SIG-M5 (cell line): ENCODE measurements around the gene IDUA.

Source experiments
- DNase-seq: peaks from one replicate; lab custom pipeline; 2025; lab: John Stamatoyannopoulos, UW

Gene IDUA

GRCh38 chr4:1015746-1016145 lies 28.9 kb downstream of the IDUA start:
- DNase-seq = no peak

- no peak for DNase-seq
These were observed 30.4 kb downstream of the IDUA start for GRCh38 chr4:1017211-1017610.

GRCh38 chr4:1017706-1018105 lies 30.9 kb downstream of the IDUA start:
- DNase-seq = no peak

- DNase-seq = no peak
These were observed 31.5 kb downstream of the IDUA start for GRCh38 chr4:1018147-1019020.

- no peak for DNase-seq
These were observed 32.5 kb downstream of the IDUA start for GRCh38 chr4:1019320-1019719.

GRCh38 chr4:1019729-1020470 lies 33.1 kb downstream of the IDUA start:
- no peak for DNase-seq

- DNase-seq = no peak
These were observed 34.7 kb downstream of the IDUA start for GRCh38 chr4:1021386-1022050.

GRCh38 chr4:1022051-1022738 lies 35.4 kb downstream of the IDUA start:
- no peak for DNase-seq

GRCh38 chr4:1022739-1023066 lies 35.9 kb downstream of the IDUA start:
- DNase-seq = no peak

GRCh38 chr4:1023075-1023640 lies 36.3 kb downstream of the IDUA start:
- DNase-seq = no peak

GRCh38 chr4:1023895-1024740 lies 37.3 kb downstream of the IDUA start:
- no peak for DNase-seq

GRCh38 chr4:1024882-1025545 lies 38.2 kb downstream of the IDUA start:
- DNase-seq = no peak

- no peak for DNase-seq
These were observed 39.3 kb downstream of the IDUA start for GRCh38 chr4:1026115-1026514.

- DNase-seq = no peak
These were observed 40.5 kb downstream of the IDUA start for GRCh38 chr4:1027219-1027914.

- DNase-seq = no peak
These were observed 41.0 kb downstream of the IDUA start for GRCh38 chr4:1027915-1028238.

GRCh38 chr4:1028574-1029220 lies 41.9 kb downstream of the IDUA start:
- DNase-seq = no peak

GRCh38 chr4:1029529-1029928 lies 42.7 kb downstream of the IDUA start:
- no peak for DNase-seq

- DNase-seq = no peak
These were observed 43.2 kb downstream of the IDUA start for GRCh38 chr4:1030031-1030430.

- no peak for DNase-seq
These were observed 43.7 kb downstream of the IDUA start for GRCh38 chr4:1030559-1030958.

GRCh38 chr4:1031346-1031745 lies 44.5 kb downstream of the IDUA start:
- no peak for DNase-seq
